Endothelial cell of umbilical vein (primary cell): ENCODE data around the gene ANKS6. TPM values are rescaled to one million over a fixed set of nuclear protein-coding genes. Genes with fewer than 3 reads are reported as not detected.

Source experiments
- BruUV-seq: library from RNA; stranded (reverse); fragments of 400-500 nt; replicated peaks from 2 replicates; lab custom pipeline; 2021; lab: Mats Ljungman, UMichigan
- CTCF ChIA-PET: fragments of 300-600, 350-600 bp; sonication (Branson Sonifier 250); formaldehyde crosslinking; loops from one replicate; lab custom pipeline; 2021; ENCODE audit warnings: antibody characterized with exemption, inconsistent platforms; lab: Charles Lee
- POLR2A ChIA-PET: fragments of 300-600, 350-600 bp; sonication (Branson Sonifier 250); formaldehyde crosslinking; loops from one replicate; lab custom pipeline; 2021; ENCODE audit warnings: antibody characterized with exemption, inconsistent platforms; lab: Charles Lee
- DNase-seq: peaks from one replicate; pipeline ENCODE4 v3.0.0-alpha.2; 2011; ENCODE audit warnings: low read depth, low spot score
- FAIRE-seq: peaks from 2 replicates; lab custom pipeline; 2011; peaks lifted over from hg19 to GRCh38; lab: Jason Lieb, UNC
- H2AFZ ChIP-seq: 2 replicates; pipeline ENCODE4 v1.6.0; 2012; ENCODE audit warnings: low read depth, low read length, control low read depth, inconsistent platforms
- H3K27ac ChIP-seq: 2 replicates; pipeline ENCODE4 v1.5.1; 2011; ENCODE audit warnings: low read depth, mild to moderate bottlenecking, control low read depth, low read length, moderate library complexity; ENCODE audit not compliant: insufficient read depth
- H3K27me3 ChIP-seq, 2 experiments: 2 replicates each; pipeline versions ENCODE4 v1.6.0 to v1.6.1; 2011; ENCODE audit warnings: low read length in 2 of 2, mixed read lengths in 1 of 2; ENCODE audit not compliant: control insufficient read depth in 2 of 2, insufficient read depth in 2 of 2
- H3K36me3 ChIP-seq, 2 experiments: 2 replicates in 1 of 2; 3 replicates in 1 of 2; pipeline ENCODE4 v1.5.1; 2011; ENCODE audit warnings: low read length in 2 of 2, mild to moderate bottlenecking in 1 of 2, moderate library complexity in 1 of 2; ENCODE audit not compliant: control insufficient read depth in 2 of 2, insufficient read depth in 2 of 2; ENCODE audit errors: extremely low read depth in 1 of 2
- H3K4me1 ChIP-seq: 3 replicates; pipeline ENCODE4 v1.5.1; 2011; ENCODE audit warnings: mild to moderate bottlenecking, low read length; ENCODE audit not compliant: control insufficient read depth, insufficient read depth; ENCODE audit errors: extremely low read depth
- H3K4me2 ChIP-seq: 2 replicates; pipeline ENCODE4 v1.6.1; 2011; ENCODE audit warnings: low read length, control low read depth, mixed read lengths; ENCODE audit not compliant: insufficient read depth
- H3K4me3 ChIP-seq, 3 experiments: fragments of 200-600 bp in 1 of 3; sonication (generic), shearing (Covaris generic) in 1 of 3; replicated peaks in 1 of 3; 2 replicates each; pipeline ENCODE4 v1.5.1; 2011 to 2016; ENCODE audit warnings: control low read depth in 3 of 3, low read length in 3 of 3, mild to moderate bottlenecking in 2 of 3, inconsistent platforms in 1 of 3, low read depth in 1 of 3, moderate library complexity in 1 of 3; ENCODE audit not compliant: insufficient read depth in 1 of 3
- H3K79me2 ChIP-seq: 2 replicates; pipeline ENCODE4 v1.6.0; 2012; ENCODE audit warnings: low read length, inconsistent platforms; ENCODE audit not compliant: control insufficient read depth, insufficient read depth
- H3K9ac ChIP-seq: replicated peaks from 2 replicates; pipeline ENCODE3; 2011; ENCODE audit warnings: low read length, control low read depth; ENCODE audit not compliant: insufficient read depth; ENCODE audit errors: extremely low read depth
- H3K9me1 ChIP-seq: replicated peaks from 3 replicates; pipeline ENCODE4 v1.6.0; 2011; ENCODE audit warnings: mild to moderate bottlenecking, low read length; ENCODE audit not compliant: control insufficient read depth, insufficient read depth; ENCODE audit errors: extremely low read depth
- H3K9me3 ChIP-seq: replicated peaks from 2 replicates; pipeline ENCODE4 v1.5.1; 2012; ENCODE audit warnings: low read length, inconsistent platforms; ENCODE audit not compliant: control insufficient read depth, insufficient read depth
- H4K20me1 ChIP-seq: replicated peaks from 2 replicates; pipeline ENCODE3; 2011; ENCODE audit warnings: mild to moderate bottlenecking, low read length; ENCODE audit not compliant: control insufficient read depth, insufficient read depth; ENCODE audit errors: extremely low read depth
- CTCF ChIP-seq, 2 donors: IDR thresholded peaks; 1 replicate in 1 of 2; 2 replicates in 1 of 2; pipeline ENCODE4 v1.5.1; 2011; ENCODE audit warnings: low read length in 2 of 2, mild to moderate bottlenecking in 2 of 2, moderate library complexity in 2 of 2, control low read depth in 1 of 2, inconsistent platforms in 1 of 2, low read depth in 1 of 2; ENCODE audit not compliant: insufficient read depth in 1 of 2; ENCODE audit errors: extremely low read depth in 1 of 2
- EZH2 ChIP-seq: IDR thresholded peaks from 2 replicates; pipeline ENCODE4 v1.6.1; 2012; ENCODE audit warnings: borderline replicate concordance, low read depth, mild to moderate bottlenecking, moderate library complexity, low read length, inconsistent platforms; ENCODE audit not compliant: severe bottlenecking
- FOS ChIP-seq: IDR thresholded peaks from 2 replicates; pipeline ENCODE4 v1.6.1; 2011; ENCODE audit warnings: mild to moderate bottlenecking, low read length, moderate library complexity, borderline replicate concordance; ENCODE audit not compliant: insufficient read depth
- JUN ChIP-seq: IDR thresholded peaks from 2 replicates; pipeline ENCODE4 v1.6.1; 2011; ENCODE audit warnings: borderline replicate concordance, low read depth; ENCODE audit not compliant: insufficient read length, insufficient read depth
- MAX ChIP-seq: IDR thresholded peaks from 2 replicates; pipeline ENCODE4 v1.6.1; 2011; ENCODE audit not compliant: insufficient read depth, insufficient read length
- MYC ChIP-seq: IDR thresholded peaks from one replicate; pipeline ENCODE4 v1.6.1; 2011; ENCODE audit warnings: mild to moderate bottlenecking, low read depth, low read length
- POLR2A ChIP-seq: IDR thresholded peaks from 2 replicates; pipeline ENCODE4 v1.6.1; 2012; ENCODE audit warnings: low read depth, mild to moderate bottlenecking, control low read depth, low read length
- dilution Hi-C: fragments of 300-500 bp; cut with MboI; formaldehyde crosslinking; loops from one replicate; pipeline ENCODE4 v1.15.0; 2019; ENCODE audit warnings: low sequenced_read_pairs; ENCODE audit not compliant: extremely low pct_ligation_motif_present
- intact Hi-C: fragments of 100-400 bp; cut with micrococcal nuclease; formaldehyde crosslinking; loops from one replicate; pipeline ENCODE4 v1.10.0; 2022
- polyA plus RNA-seq, 4 experiments: library from polyadenylated mRNA; depleted of rRNA in 3 of 4; stranded (reverse) in 3 of 4; unstranded in 1 of 4; fragments of >200 nt; gene quantifications; 2 replicates each; pipeline versions ENCODE4 v1.2.1 to v1.2.3, GENCODE V29; 2011 to 2012; ENCODE audit warnings: missing spikeins in 1 of 4
- total RNA-seq: library from RNA; stranded (reverse); gene quantifications from 2 replicates; pipeline ENCODE4 v1.2.3, GENCODE V29; 2021

ANKS6 gene
- total and polyA plus RNA-seq, 2 donors (not counting 3 experiments of a cell fraction or from before 2014, with no cell fraction given) = 15.5 to 18.6 TPM

DNA sequence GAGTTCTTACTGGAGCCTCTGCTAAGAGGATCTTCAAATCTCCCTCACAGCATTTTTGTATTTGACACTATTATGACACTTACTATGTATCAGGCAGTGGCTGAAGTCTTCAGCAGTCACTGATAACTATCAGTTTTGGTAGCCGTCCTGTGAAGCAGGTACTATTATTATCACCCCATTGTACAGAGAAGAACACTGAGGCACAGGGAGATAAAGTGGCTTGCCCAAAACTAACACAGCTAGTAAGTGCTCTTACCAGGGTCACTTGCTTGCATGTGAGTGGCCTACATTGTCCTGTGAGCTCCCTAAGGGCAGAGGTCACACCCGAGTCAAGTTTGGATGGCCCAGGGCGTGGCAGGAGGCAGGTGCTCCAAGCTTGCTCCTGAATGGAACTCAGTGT lies 104.5 kb downstream of the ANKS6 start:
- POLR2A ChIA-PET = no interaction called here
- no peaks in the 10 kb centered on the region for H3K27me3 ChIP-seq
- BruUV-seq = no TSS peak
- no peak overlapping the region for H2AFZ ChIP-seq
- FAIRE-seq = no peak
- CTCF ChIA-PET = no interaction called here
- peaks cover 31% of the 10 kb centered on the region for H3K79me2 ChIP-seq
- H3K9me1 ChIP-seq = no peaks in the 10 kb centered on the region
- no peak overlapping the region for H3K9ac ChIP-seq
- peaks cover 2% of the 10 kb centered on the region for H3K4me1 ChIP-seq
- H3K4me2 ChIP-seq = no peak overlapping the region
- intact Hi-C loops (no loop called here), dilution Hi-C loops (no loop called here)
- no peak for DNase-seq
- no peak overlapping the region for H3K27ac ChIP-seq
- TF ChIP-seq JUN = no peak
- TF ChIP-seq POLR2A = no peak
- TF ChIP-seq FOS = no peak
- no peak for TF ChIP-seq MAX
- TF ChIP-seq MYC = no peak
- TF ChIP-seq EZH2 = no peak
- no peak for TF ChIP-seq CTCF (IDR thresholded peaks at IDR 0.05; ENCODE audit: extremely low read depth in 1 of 2, insufficient read depth in 1 of 2, low read depth in 1 of 2, low read length in 2 of 2)
- no peaks in the 10 kb centered on the region for H3K36me3 ChIP-seq
- no peaks in the 10 kb centered on the region for H3K9me3 ChIP-seq
- H4K20me1 ChIP-seq = no peaks in the 10 kb centered on the region
- H3K4me3 ChIP-seq = no peak overlapping the region
